HG02884 (cell line): ENCODE measurements around the gene IL31.

Experiments used
- ATAC-seq: cut with Tn5 transposase; IDR thresholded peaks from one replicate; pipeline ENCODE4 v1.9.1; 2021; ENCODE audit warnings: mild to moderate bottlenecking, moderate library complexity; ENCODE audit not compliant: unreplicated experiment

The IL31 gene

GRCh38 chr12:122133192-122133950 is 40.6 kb downstream of the IL31 start:
- no peak for ATAC-seq

- ATAC-seq, result no peak
Measured at GRCh38 chr12:122130150-122130549, 43.9 kb downstream of the IL31 start.

GRCh38 chr12:122129131-122129530 is 44.9 kb downstream of the IL31 start:
- no peak for ATAC-seq

GRCh38 chr12:122128481-122128880 is 45.5 kb downstream of the IL31 start:
- no peak for ATAC-seq

GRCh38 chr12:122127839-122128238 is 46.2 kb downstream of the IL31 start:
- no peak for ATAC-seq

- no peak for ATAC-seq
Measured at GRCh38 chr12:122126713-122127597, 47.1 kb downstream of the IL31 start.

GRCh38 chr12:122126342-122126635 is 47.7 kb downstream of the IL31 start:
- no peak for ATAC-seq

- ATAC-seq, result no peak
Measured at GRCh38 chr12:122125452-122126341, 48.3 kb downstream of the IL31 start.

GRCh38 chr12:122124370-122124769 is 49.7 kb downstream of the IL31 start:
- no peak for ATAC-seq

GRCh38 chr12:122123761-122124145 is 50.3 kb downstream of the IL31 start:
- ATAC-seq, result no peak

GRCh38 chr12:122123051-122123760 is 50.8 kb downstream of the IL31 start:
- no peak for ATAC-seq
